T-helper 9 cell (primary cell): ENCODE data around the gene FAAP24.
"Not testable (repeated sequence)": the region's sequence is repeated elsewhere in the genome, so short reads cannot be mapped to it uniquely, and the experiment has no call there.

ENCODE experiments used
- DNase-seq: peaks from one replicate; pipeline ENCODE4 v3.0.0-alpha.2; 2020

Gene FAAP24

DNA sequence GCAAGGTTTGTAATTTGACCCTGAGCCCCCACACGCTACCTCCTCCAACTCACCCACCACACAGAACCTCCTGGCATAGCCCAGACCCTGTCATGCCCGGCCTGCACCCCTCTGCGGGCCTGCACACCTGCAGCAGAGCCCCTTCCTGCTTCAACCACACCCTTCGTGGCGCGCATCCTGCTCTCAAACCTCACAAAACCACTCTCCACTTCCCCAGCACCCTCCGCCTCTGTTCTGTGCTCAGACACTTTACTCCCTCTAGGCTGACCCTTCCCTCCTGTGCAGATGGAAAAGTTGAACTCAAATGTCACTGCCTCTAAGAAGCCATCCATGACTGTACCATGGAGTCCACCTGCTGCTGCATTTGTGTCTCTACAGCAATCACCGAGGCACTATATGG, 28.5 kb downstream of the FAAP24 start:
- no peak for DNase-seq

DNA sequence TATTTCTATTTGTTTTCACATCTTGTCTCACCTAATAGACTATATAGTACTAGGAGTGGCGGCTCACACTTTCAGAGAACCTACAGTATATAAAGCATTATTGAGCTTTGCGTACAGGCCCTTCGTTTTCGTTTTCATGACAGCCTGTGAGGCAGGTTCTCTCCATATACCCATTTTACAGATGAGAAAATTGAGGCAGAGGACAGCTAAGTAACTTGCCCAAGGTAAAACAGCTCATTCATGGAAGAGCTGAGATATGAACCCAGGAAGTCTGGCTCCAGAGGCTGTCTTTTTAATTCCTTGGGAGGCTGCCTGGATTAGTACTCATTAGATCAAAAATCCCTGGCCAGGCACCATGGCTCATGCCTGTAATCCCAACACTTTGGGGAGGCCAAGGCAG, 28.9 kb downstream of the FAAP24 start:
- DNase-seq, result no peak

- DNase-seq, result not testable (repeated sequence)
Measured at GRCh38 chr19:33002126-33002865, 30.3 kb downstream of the FAAP24 start.

GRCh38 chr19:33003424-33004024, 31.5 kb downstream of the FAAP24 start:
- DNase-seq, result not testable (repeated sequence)

DNA sequence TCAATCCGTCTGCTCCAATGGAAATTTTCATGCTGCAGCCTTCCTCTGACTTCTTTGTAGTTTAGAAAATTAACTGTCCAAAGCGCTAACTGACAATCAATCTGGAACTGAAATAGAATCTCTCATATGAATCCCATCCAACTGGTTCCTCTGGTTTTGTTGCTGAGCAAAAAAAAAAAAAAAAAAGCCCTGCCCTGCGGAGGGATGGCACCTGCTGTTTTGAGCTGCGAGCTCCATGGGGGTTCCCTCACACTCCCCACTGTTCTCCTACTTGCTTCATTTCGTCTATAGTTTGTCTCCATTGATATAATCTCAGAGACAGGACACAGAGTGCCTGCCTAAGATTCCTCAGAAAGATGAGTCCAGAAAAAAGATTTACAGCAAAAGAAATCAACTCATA, 33.4 kb downstream of the FAAP24 start:
- no peak for DNase-seq

DNA sequence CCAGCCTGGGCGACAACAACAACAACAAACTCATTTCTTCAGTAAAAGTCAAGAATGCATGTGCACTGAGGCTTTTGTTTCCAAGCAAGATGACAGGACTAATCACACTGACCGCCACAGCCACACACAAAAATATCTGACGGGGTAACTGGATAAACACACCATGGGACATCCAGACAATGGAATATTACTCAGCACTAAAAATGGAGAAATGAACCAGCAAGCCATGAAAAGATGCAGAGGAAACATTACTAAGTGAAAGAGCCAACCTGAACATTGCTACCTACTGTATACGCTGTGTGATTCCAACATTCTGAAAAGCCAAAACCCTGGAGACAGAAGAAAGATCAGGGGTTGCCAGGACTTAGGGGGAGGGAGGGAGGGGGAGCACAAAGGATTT, 36.7 kb downstream of the FAAP24 start:
- no peak for DNase-seq

GRCh38 chr19:33010891-33011290, 38.8 kb downstream of the FAAP24 start:
- not testable (repeated sequence) for DNase-seq

- DNase-seq, result no peak
Measured at GRCh38 chr19:33022472-33023116, 50.6 kb downstream of the FAAP24 start.

DNA sequence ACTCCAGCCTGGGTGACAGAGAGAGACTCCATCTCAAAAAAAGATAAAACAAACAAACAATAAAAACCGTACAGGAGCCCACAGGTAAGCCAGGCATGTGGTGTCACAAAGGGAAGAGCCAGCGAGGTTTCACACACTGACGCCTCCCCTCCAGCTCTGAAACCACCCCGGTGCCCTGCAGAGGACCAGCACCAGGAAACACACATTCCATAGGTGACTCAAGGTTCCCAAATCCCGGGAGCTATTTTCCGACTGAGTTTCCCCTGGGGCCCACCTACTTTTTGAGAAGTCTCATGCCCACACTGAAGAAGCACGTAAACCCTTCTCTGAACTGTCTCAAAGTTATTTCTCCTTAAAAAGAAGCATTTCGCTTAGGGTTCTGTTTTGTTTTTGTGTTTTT, 52.4 kb downstream of the FAAP24 start:
- DNase-seq, result no peak

DNA sequence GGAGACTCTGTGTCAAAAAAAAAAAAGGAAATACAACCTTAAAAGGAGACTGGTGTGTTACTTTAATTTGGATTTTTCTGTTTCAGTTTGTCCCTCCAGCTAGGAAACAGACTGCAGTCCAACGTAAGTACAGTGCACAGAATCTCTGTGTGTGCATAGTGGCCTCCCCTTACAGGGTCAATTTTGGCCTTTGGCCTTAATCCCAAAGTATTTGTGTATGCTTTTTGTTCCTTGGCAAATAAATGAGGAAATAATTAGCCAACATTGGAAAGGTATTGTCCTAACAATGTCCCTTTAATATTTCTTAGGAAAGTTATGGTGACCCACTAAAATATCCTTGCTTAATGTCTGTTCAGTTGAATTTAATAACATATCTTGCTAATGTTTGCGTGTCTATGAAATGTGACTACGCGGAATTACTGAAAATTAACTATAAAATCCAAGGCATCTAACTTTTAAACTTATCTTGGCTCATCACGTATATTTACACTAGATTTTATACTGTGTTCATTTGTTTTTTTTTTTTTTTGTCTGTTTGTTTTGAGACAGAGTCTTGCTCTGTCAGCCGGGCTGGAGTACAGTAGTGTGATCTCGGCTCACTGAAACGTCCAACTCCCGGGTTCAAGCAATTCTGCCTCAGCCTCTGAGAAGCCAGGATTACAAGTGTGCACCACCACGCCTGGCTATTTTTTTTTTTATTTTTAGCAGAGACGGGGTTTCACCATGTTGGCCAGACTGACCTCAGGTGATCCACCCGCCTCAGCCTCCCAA, 53.6 kb downstream of the FAAP24 start:
- not testable (repeated sequence) for DNase-seq

DNA sequence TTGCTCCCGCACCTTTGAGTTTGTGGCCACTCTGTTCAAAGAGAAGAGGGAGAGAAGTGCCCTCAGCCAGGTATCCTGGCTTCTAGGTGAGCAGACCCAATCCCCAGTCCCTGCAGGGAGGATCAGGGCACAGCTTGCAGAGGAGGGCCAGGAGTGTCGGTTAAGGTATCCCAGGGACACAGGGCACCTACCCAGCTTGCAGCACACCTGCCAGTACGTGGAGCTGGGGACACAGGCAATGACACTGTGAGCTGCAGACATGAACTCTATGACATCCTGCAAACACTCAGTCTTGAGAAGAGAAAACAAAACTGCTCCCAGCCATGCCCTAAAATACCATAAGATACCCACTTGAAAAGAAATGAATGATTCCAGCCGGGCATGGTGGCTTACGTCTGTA, 54.6 kb downstream of the FAAP24 start:
- DNase-seq, result not testable (repeated sequence)
